ENCODE data around the gene ADGRL3.
"Not testable (repeated sequence)": the region's sequence is repeated elsewhere in the genome, so short reads cannot be mapped to it uniquely, and the experiment has no call there.

DNA sequence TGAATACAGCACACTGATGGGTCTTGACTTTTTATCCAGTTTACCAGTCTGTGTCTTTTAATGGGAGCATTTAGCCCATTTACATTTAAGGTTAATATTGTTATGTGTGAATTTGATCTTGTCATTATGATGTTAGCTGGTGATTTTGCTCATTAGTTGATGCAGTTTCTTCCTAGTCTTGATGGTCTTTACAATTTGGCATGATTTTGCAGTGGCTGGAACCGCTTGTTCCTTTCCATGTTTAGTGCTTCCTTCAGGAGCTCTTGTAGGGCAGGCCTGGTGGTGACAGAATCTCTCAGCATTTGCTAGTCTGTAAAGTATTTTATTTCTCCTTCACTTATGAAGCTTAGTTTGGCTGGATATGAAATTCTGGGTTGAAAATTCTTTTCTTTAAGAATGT, 558.5 kb downstream of the ADGRL3 start:
- TF ChIP-seq, protein P1, sequence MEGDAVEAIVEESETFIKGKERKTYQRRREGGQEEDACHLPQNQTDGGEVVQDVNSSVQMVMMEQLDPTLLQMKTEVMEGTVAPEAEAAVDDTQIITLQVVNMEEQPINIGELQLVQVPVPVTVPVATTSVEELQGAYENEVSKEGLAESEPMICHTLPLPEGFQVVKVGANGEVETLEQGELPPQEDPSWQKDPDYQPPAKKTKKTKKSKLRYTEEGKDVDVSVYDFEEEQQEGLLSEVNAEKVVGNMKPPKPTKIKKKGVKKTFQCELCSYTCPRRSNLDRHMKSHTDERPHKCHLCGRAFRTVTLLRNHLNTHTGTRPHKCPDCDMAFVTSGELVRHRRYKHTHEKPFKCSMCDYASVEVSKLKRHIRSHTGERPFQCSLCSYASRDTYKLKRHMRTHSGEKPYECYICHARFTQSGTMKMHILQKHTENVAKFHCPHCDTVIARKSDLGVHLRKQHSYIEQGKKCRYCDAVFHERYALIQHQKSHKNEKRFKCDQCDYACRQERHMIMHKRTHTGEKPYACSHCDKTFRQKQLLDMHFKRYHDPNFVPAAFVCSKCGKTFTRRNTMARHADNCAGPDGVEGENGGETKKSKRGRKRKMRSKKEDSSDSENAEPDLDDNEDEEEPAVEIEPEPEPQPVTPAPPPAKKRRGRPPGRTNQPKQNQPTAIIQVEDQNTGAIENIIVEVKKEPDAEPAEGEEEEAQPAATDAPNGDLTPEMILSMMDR (conservative IDR thresholded peaks at IDR 0.05 in 1 of 2, IDR thresholded peaks at IDR 0.05 in 1 of 2; ENCODE audit: low read depth in 1 of 2, low read length in 2 of 2): not testable (repeated sequence)
- not testable (repeated sequence) for TF ChIP-seq EZH2 (IDR thresholded peaks at IDR 0.05; ENCODE audit: low read length, missing control alignments)
